Retinal pigment epithelial cell (primary cell): ENCODE results near the gene MRPS34.

Experiments used
- DNase-seq: peaks from one replicate; pipeline ENCODE4 v3.0.0-alpha.2; 2010; ENCODE audit warnings: low read depth
- H3K4me3 ChIP-seq: 2 replicates; pipeline ENCODE4 v1.5.1; 2011; ENCODE audit warnings: mild to moderate bottlenecking, low read length, control low read depth, moderate library complexity
- CTCF ChIP-seq: conservative IDR thresholded peaks from 2 replicates; pipeline ENCODE4 v1.5.1; 2011; ENCODE audit warnings: low read depth, low read length, control low read depth, inconsistent platforms

Gene MRPS34

GRCh38 chr16:1746693-1747195, 26.2 kb downstream of the MRPS34 start:
- TF ChIP-seq CTCF = no peak
- no peak for DNase-seq
- no peak overlapping the region for H3K4me3 ChIP-seq

GRCh38 chr16:1745900-1746692, 26.8 kb downstream of the MRPS34 start:
- no peak for TF ChIP-seq CTCF
- DNase-seq = peak; percentile 37
- H3K4me3 ChIP-seq = no peak overlapping the region

- H3K4me3 ChIP-seq = no peak overlapping the region
- no peak for DNase-seq
Measured at GRCh38 chr16:1745181-1745899, 27.6 kb downstream of the MRPS34 start.

GRCh38 chr16:1744338-1744840, 28.5 kb downstream of the MRPS34 start:
- no peak for DNase-seq
- no peak overlapping the region for H3K4me3 ChIP-seq
- TF ChIP-seq CTCF = no peak

More at GRCh38 chr16:1745181-1745899, 27.6 kb downstream of the MRPS34 start:
- no peak for TF ChIP-seq CTCF

- DNase-seq = no peak
- TF ChIP-seq CTCF = no peak
- no peak overlapping the region for H3K4me3 ChIP-seq
Measured at GRCh38 chr16:1743376-1744337, 29.3 kb downstream of the MRPS34 start.

- no peak for DNase-seq
- TF ChIP-seq CTCF = no peak
- no peak overlapping the region for H3K4me3 ChIP-seq
Measured at GRCh38 chr16:1741553-1742165, 31.3 kb downstream of the MRPS34 start.
